Dedifferentiated amniotic fluid mesenchymal stem cell (primary cell): ENCODE measurements around the gene DHRSX.
"Not testable (repeated sequence)": the region's sequence is repeated elsewhere in the genome, so short reads cannot be mapped to it uniquely, and the experiment has no call there.

ENCODE experiments used
- DNase-seq: peaks from one replicate; pipeline ENCODE4 v3.0.0-alpha.2; 2016; ENCODE audit errors: extremely low spot score

DHRSX gene

DNA sequence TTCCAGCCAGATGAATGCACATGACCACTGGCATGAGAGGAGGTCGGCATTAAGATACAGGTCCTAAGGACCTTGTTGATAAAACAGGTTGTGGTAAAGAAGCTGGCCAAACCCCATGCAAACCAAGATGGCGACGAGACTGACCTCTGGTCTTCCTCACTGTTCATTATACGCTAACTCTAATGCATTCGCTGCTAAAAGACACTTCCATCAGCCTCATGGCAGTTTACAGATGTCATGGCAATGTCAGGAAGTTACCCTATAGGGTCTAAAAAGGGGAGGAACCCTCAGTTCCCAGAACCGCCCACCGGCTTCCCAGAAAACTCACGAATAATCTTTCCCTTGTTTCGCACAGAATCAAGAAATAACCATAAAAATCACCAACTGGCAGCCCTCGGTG, 182.4 kb downstream of the DHRSX start:
- DNase-seq, result no peak

DNA sequence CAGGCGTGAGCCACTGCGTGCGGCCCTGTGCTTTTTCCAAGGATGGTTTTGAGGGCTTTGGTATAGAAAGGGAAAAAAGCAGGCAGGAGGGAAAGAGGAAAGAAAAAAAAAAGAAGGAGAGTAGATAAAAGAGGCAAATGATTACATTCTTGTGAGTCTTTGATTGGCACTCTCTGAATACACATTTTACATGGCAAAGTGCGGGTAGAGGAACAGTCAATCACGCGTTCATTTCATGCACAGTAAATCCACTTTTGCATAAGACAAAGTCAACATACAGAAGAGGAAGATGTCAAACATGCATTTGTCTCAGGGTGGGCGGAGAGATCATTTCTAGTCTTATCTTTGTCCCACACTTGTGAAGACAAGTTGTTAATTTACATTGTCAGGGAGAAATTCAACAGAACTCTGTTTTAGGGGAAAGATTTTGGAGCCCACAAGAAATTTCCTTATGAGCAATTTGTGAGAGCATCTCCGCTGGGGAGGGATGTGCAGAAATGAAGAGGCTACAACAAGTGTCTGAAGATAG, 183.2 kb downstream of the DHRSX start:
- DNase-seq, result no peak

- DNase-seq, result no peak
These were observed 184.2 kb downstream of the DHRSX start for GRCh38 chrX:2316534-2316933.

GRCh38 chrX:2315434-2315833, 185.3 kb downstream of the DHRSX start:
- no peak for DNase-seq

DNA sequence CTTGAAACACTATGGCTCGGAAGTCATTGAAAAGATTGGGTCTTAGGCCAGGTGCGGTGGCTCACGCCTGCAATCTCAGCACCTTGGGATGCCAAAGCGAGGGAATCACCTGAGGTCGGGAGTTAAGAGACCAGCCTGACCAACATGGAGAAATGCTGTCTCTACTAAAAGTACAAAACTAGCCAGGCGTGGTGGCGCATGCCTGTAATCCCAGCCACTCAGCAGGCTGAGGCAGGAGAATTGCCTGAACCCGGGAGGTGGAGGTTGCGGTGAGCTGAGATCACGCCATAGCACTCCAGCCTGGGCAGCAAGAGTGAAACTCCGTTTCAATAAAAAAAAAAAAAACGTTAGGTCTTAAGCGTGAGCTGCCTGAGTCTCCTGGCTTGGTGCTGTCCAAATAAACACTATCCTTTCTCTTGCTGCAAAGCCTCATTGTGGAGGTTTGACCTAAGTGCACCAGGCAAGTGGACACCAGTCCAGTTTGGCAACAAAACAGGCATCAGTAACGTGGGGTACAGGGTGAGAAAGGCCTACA, 185.9 kb downstream of the DHRSX start:
- no peak for DNase-seq

DNA sequence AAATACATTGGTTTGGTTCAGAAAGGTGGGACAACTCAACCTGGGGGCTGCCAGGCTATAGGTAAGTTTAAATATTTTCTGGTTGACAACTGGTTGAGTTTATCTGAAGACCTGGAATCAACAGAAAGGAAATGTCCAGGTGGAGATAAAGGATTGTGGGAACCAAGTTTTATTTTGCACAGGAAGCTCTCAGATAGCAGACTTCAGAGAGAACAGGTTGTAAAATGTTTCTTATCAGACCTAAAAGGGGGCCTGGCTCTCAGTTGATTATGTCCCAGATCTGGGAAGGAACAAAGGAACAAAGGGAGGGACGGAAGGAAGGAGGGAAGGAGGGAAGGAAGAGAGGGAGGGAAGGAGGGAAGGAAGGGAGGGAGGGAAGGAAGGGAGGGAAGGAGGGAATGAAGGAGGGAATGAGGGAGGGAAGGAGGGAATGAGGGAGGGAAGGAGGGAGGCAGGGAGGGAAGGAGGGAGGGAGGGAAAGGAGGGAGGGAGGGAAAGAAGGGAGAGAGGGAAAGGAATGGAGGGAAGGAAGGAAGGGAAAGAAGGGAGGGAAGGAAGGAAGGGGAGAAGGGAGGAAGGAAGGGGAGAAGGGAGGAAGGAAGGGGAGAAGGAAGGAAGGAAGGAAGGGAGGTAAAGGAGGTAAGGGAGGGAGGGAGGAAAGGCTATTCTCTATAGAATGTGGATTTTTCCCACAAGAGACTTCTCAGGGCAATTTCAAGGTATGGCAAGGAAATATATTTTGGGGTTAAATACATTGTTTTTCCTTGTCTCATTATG, 186.7 kb downstream of the DHRSX start:
- no peak for DNase-seq

- not testable (repeated sequence) for DNase-seq
These were observed 188.7 kb downstream of the DHRSX start for GRCh38 chrX:2312061-2312591.

DNA sequence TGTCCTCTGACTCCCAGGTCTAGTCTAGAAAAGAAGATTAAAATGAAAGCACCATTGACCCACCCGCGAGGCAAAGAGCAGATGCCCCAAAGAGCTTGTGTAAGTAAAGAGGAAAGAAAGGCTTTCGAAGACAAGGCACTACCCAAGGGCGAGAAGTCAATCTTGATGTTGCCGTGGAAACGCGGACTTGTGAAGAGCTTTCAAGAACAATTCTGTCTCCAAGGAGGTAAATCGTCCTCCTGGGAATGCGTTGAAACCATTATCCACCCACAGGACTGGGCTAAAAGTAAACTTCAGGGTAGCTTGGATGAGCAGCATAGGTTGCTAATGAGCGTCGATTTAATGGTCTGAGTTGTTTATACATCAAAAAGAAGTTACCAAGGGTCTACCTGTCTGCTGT, 189.3 kb downstream of the DHRSX start:
- DNase-seq, result no peak

GRCh38 chrX:2301901-2302300, 198.9 kb downstream of the DHRSX start:
- no peak for DNase-seq

- DNase-seq, result no peak
These were observed 200.9 kb downstream of the DHRSX start for GRCh38 chrX:2299871-2300270.

- no peak for DNase-seq
These were observed 214.0 kb downstream of the DHRSX start for GRCh38 chrX:2286731-2287130.

GRCh38 chrX:2284601-2285000, 216.2 kb downstream of the DHRSX start:
- DNase-seq, result no peak

- DNase-seq, result no peak
These were observed 216.6 kb downstream of the DHRSX start for GRCh38 chrX:2284133-2284532.

GRCh38 chrX:2283111-2283859, 217.5 kb downstream of the DHRSX start:
- no peak for DNase-seq

DNA sequence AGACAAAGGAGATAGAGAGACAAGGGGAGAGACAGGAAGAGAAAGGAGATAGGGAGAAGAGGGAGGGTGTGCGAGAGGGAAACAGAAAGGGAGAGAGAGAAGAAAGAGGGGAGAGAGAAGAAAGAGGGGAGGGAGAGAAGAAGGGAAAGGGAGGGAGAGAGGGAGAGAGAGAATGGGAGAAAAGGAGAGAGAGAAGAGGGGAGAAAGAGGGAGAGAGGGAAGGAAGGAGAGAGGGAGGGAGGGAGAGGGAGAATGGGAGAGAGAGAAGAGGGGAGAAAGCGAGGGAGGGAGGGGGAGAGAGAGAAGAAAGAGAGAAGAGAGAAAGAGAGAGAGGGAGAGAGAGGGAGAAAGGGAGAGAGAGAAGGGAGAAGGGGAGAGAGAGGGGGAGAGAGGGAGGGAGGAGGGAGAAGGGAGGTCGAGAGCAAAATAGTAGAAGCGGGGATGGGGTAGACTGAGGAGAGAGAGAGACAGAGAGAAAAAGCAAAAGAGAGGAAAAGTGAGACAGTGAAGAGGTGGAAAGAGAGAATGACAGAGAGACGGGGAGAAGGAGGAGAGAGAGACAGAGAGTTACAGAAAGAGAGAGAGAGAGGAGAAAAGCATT, 218.2 kb downstream of the DHRSX start:
- no peak for DNase-seq

GRCh38 chrX:2272337-2272736, 228.4 kb downstream of the DHRSX start:
- DNase-seq, result no peak

DNA sequence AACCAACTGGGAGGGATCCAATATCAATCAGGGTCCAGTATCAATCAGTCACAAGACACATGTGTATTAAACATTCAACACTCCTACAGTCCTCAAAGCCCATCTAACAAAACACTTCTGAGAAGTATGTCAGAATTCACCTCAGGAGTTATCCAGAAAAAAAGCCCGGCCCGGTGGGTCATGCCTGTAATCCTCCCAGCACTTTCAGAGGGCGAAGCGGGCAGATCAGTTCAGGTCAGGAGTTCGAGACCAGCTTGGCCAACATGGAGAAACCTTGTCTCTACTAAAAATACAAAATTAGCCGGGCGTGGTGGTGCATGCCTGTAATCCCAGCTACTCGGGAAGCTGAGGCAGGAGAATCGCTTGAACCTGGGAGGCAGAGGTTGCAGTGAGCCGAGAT, 229.2 kb downstream of the DHRSX start:
- DNase-seq, result not testable (repeated sequence)

GRCh38 chrX:2270783-2271182, 230.0 kb downstream of the DHRSX start:
- DNase-seq, result not testable (repeated sequence)

- no peak for DNase-seq
These were observed 232.9 kb downstream of the DHRSX start for GRCh38 chrX:2267890-2268289.

DNA sequence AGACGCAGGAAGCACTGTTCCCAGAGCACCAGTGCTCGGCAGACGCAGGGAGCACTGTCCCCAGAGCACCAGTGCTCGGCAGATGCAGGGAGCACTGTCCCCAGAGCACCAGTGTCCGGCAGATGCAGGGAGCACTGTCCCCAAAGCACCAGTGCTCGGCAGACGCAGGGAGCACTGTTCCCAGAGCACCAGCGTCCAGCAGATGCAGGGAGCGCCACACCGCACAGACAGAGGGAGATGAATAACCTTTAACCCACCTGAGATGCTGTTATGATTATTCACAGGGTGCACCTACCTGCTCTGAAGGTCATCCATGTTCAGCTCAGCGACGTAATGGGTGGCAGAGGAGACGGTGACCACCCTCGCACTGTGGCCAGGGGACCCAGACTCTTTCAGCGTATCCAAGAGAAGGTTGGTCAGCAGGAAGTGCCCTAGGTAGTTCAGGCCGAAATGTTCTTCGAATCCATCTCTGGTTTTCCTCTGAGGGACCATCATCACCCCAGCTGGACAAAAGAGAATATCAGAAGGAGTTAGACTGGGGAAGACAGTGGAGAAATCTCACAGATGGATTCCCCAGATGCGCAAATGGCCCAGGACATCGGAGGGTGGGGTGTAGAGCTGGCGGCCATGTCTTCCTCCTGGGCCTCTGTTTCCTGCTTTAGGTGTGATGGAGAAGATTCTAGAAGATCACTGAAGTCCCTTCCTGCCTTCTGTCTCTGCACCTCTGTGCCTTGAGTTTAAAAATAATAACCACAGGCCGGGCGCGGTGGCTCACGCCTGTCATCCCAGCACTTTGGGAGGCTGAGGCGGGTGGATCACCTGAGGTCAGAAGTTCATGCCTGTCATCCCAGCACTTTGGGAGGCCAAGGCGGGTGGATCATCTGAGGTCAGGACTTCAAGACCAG, 234.1 kb downstream of the DHRSX start:
- DNase-seq, result no peak
